HepG2 (cell line): ENCODE measurements around the gene TRIM36. TPM values are rescaled to one million over a fixed set of nuclear protein-coding genes. Genes with fewer than 3 reads are reported as not detected.

ENCODE experiments used
- ARID4A ChIP-seq: sonication (generic); formaldehyde crosslinking; IDR thresholded peaks from 2 replicates; pipeline ENCODE4 v1.5.0; 2020; ENCODE audit warnings: mild to moderate bottlenecking, missing genetic modification reagents, borderline replicate concordance
- BATF2 ChIP-seq: sonication (generic); formaldehyde crosslinking; IDR thresholded peaks from 2 replicates; pipeline ENCODE4 v1.8.0; 2022; ENCODE audit warnings: mild to moderate bottlenecking, missing genetic modification reagents, moderate library complexity
- CAMTA2 ChIP-seq: sonication (generic); formaldehyde crosslinking; IDR thresholded peaks from 2 replicates; pipeline ENCODE4 v1.4.0; 2020; ENCODE audit warnings: mild to moderate bottlenecking, missing genetic modification reagents, borderline replicate concordance
- CBX5 ChIP-seq: sonication (generic); formaldehyde crosslinking; IDR thresholded peaks from 2 replicates; pipeline ENCODE4 v1.4.0; 2020; ENCODE audit warnings: missing genetic modification reagents, borderline replicate concordance
- ELK4 ChIP-seq: sonication (generic); formaldehyde crosslinking; IDR thresholded peaks from 2 replicates; pipeline ENCODE4 v1.9.0; 2021; ENCODE audit warnings: missing genetic modification reagents, borderline replicate concordance
- MTF1 ChIP-seq: sonication (generic); formaldehyde crosslinking; IDR thresholded peaks from 2 replicates; pipeline ENCODE4 v1.5.0; 2020; ENCODE audit warnings: missing genetic modification reagents
- SOX6 ChIP-seq, 2 experiments: fragments of 450-650 bp in 1 of 2; sonication (generic) in 1 of 2; formaldehyde crosslinking in 1 of 2; IDR thresholded peaks; 2 replicates each; pipeline versions ENCODE4 v1.4.0 to v1.6.1; 2017 to 2020; ENCODE audit warnings: antibody characterized with exemption in 1 of 2, mild to moderate bottlenecking in 1 of 2, missing genetic modification reagents in 1 of 2
- TBX2 ChIP-seq: sonication (generic); formaldehyde crosslinking; IDR thresholded peaks from 2 replicates; pipeline ENCODE4 v1.5.0; 2020; ENCODE audit warnings: missing genetic modification reagents, mild to moderate bottlenecking, borderline replicate concordance
- TOPORS ChIP-seq: sonication (generic); formaldehyde crosslinking; IDR thresholded peaks from 2 replicates; pipeline ENCODE4 v1.8.0; 2023; ENCODE audit warnings: mild to moderate bottlenecking, missing genetic modification reagents
- ZBED4 ChIP-seq: sonication (generic); formaldehyde crosslinking; IDR thresholded peaks from 2 replicates; pipeline ENCODE4 v1.4.0; 2020; ENCODE audit warnings: missing genetic modification reagents, borderline replicate concordance
- ZNF503 ChIP-seq: sonication (generic); formaldehyde crosslinking; IDR thresholded peaks from 2 replicates; pipeline ENCODE4 v1.4.0; 2020; ENCODE audit warnings: missing genetic modification reagents
- ZNF652 ChIP-seq: IDR thresholded peaks from 2 replicates; pipeline ENCODE4 v1.6.1; 2016; ENCODE audit warnings: low read depth, borderline replicate concordance
- ZSCAN22 ChIP-seq: sonication (generic); formaldehyde crosslinking; IDR thresholded peaks from 2 replicates; pipeline ENCODE4 v1.4.0; 2020; ENCODE audit warnings: mild to moderate bottlenecking, missing genetic modification reagents
- polyA plus RNA-seq, 8 experiments: library from polyadenylated mRNA; depleted of rRNA in 3 of 8; stranded (reverse) in 7 of 8; unstranded in 1 of 8; fragments of >200 nt; fragmentation: Illumina TruSeq in 4 of 8; extraction: Trizol in 4 of 8; gene quantifications; 2 replicates each; pipeline versions ENCODE4 v1.2.1 to v1.2.3, GENCODE V29; 2011 to 2016; ENCODE audit warnings: low read depth in 4 of 8, missing spikeins in 1 of 8, mixed read lengths in 1 of 8; ENCODE audit not compliant: insufficient read depth in 1 of 8
- total RNA-seq, 5 experiments: library from RNA; depleted of rRNA; stranded (reverse); fragments of >200 nt; fragmentation: Illumina TruSeq; extraction: Trizol; gene quantifications; 2 replicates each; pipeline ENCODE4 v1.2.3, GENCODE V29; 2016; ENCODE audit warnings: low read depth in 1 of 5

Gene TRIM36
- total and polyA plus RNA-seq, 2 of the 13 experiments (the other 11 are each of a cell fraction or from before 2014, with no cell fraction given): 1.7 to 2.4 TPM

- TF ChIP-seq ELK4 (CRISPR knock-in tag): no peak
- peak; percentile 90; the same call in 1 of the 2 replicates for TF ChIP-seq TOPORS (CRISPR knock-in tag)
- peak; percentile 24; the same call in 1 of the 2 replicates for TF ChIP-seq CBX5 (CRISPR knock-in tag)
- no peak for TF ChIP-seq CAMTA2 (CRISPR knock-in tag)
- 0 out of 2 replicates have a peak, but pooled peaks have one; percentile 40 for TF ChIP-seq ZSCAN22 (CRISPR knock-in tag)
- TF ChIP-seq SOX6 (IDR thresholded peaks at IDR 0.05): no peak
- peak; percentile 68 for TF ChIP-seq SOX6 (CRISPR knock-in tag; IDR thresholded peaks at IDR 0.05)
- TF ChIP-seq TBX2 (CRISPR knock-in tag): peak; percentile 91
- TF ChIP-seq BATF2 (CRISPR knock-in tag): no peak
- no peak for TF ChIP-seq ZBED4 (CRISPR knock-in tag)
- no peak for TF ChIP-seq ZNF503
- TF ChIP-seq ARID4A: peak; percentile 91
- no peak for TF ChIP-seq ZNF652 (CRISPR knock-in tag)
- TF ChIP-seq MTF1 (CRISPR knock-in tag): no peak
These were observed at the start of gene TRIM36 (continued) for GRCh38 chr5:115169487-115170133.
